ENCODE measurements around the gene SLC26A1. TPM values are rescaled to one million over a fixed set of nuclear protein-coding genes. Genes with fewer than 3 reads are reported as not detected.
"Not testable (repeated sequence)": the region's sequence is repeated elsewhere in the genome, so short reads cannot be mapped to it uniquely, and the experiment has no call there.

The SLC26A1 gene
- total RNA-seq, 4 donors from 2014 or later, result 1.7 to 4.1 (median 2.8) TPM

DNA sequence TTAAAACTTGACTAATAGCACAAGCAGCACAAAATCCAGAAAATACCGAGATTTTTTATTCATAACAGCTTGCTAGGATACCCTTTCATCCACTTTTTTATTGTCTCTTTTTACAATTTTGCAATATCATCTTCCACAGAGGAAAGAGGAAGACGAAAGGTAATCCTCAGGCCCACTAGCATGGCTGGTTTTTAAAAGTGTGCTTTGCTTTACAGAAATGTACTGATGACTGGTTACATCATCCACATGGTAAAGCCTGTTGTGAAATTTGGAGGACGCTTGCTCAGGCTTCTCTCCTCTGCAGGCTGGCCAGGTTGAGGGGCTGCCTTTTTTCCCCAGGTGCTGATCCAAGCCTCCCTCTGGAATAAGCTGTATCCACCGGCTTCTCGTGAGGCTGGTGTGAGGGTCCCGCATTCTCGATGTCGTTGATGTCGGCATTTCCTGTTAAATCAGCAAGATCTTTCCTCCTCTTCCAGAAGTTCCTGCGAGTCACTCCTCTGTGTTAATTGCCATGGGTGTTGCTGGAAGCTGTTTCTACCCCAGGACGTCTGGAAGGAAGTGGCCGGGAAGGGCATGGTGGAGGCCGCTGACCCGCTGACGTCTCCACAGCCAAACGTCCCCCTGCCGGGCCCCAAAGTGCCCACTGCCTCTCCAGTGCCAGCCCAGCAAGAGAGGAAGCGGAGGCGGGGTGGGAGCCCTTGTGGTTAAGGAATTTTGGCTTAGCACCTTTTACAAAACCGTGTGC lies 14.1 kb downstream of the SLC26A1 start:
- Histone ChIP-seq H3K4me1 (no peaks in the 10 kb centered on the region), H3K9me3 (no peaks in the 10 kb centered on the region), H3K4me3 (no peak overlapping the region), H3K36me3 (no peaks in the 10 kb centered on the region), H3K27ac (no peak overlapping the region), H3K27me3 (no peaks in the 10 kb centered on the region)
- 71 to 77% methylated on average over 3 to 20 of the region's 20 CpGs for WGBS, 2 donors (ENCODE audit: low coverage in 1 of 2)
- DNase-seq, result no peak
- in situ Hi-C loops (cut with MboI; ENCODE audit: low pct_ligation_motif_present in 1 of 4, low pct_unique_long_range_greater_than_20kb in 1 of 4, low sequenced_read_pairs in 3 of 4) (no loop called here), intact Hi-C loops (cut with DNase I; ENCODE audit: low total_unique reads) (no loop called here)
- no peak for TF ChIP-seq CTCF (IDR thresholded peaks at IDR 0.05)
- no peak for TF ChIP-seq EP300 (IDR thresholded peaks at IDR 0.05; ENCODE audit: low read depth)
- no peak for TF ChIP-seq POLR2AphosphoS5 (IDR thresholded peaks at IDR 0.05)
- no peak for TF ChIP-seq POLR2A (IDR thresholded peaks at IDR 0.05)

DNA sequence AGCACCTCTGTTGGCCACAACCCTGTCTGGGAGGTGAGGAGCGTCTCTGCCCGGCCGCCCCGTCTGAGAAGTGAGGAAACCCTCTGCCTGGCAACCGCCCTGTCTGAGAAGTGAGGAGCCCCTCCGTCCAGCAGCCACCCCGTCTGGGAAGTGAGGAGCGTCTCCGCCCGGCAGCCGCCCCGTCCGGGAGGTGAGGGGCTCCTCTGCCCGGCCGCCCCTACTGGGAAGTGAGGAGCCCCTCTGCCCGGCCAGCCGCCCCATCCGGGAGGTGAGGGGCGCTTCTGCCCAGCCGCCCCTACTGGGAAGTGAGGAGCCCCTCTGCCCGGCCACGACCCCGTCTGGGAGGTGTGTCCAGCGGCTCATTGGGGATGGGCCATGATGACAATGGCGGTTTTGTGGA lies 17.2 kb downstream of the SLC26A1 start:
- H3K36me3 ChIP-seq; H3K9me3 ChIP-seq; H3K27ac ChIP-seq; H3K4me3 ChIP-seq; in situ Hi-C loops (cut with MboI; ENCODE audit: low pct_ligation_motif_present in 1 of 4, low pct_unique_long_range_greater_than_20kb in 1 of 4, low sequenced_read_pairs in 3 of 4); DNase-seq; intact Hi-C loops (cut with DNase I; ENCODE audit: low total_unique reads); H3K27me3 ChIP-seq: not testable (repeated sequence)
- WGBS, 2 donors (ENCODE audit: low coverage in 1 of 2), result no CpG with 5 or more reads among the region's 25 CpGs
- peaks cover 11 to 25% (median 24%) of the 10 kb centered on the region in 4 donors for H3K4me1 ChIP-seq

DNA sequence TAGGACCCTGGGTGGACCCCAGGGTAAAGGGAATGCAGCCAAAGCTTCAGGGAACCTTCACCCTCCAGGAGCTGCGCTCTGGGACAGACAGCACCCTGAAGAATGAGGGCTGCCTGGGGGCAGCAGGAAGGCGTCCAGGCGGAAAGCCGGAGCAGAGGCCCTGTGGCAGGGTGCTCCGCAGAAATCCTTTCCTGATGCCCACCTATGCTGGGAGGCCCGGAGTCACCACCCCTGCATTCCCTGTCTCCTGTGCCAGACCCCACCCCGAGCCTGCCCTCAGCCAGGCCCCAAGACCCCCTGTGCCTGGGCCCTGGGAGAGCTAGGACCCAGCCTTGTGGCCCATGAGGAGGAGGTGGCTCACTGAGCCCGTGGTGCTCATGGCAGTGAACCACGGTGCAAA lies 18.5 kb downstream of the SLC26A1 start:
- H3K27ac ChIP-seq, result no peak overlapping the region
- no peaks in the 10 kb centered on the region for H3K9me3 ChIP-seq
- peaks cover 11 to 37% (median 34%) of the 10 kb centered on the region in 4 donors for H3K4me1 ChIP-seq
- H3K27me3 ChIP-seq, result no peaks in the 10 kb centered on the region
- TF ChIP-seq EP300 (IDR thresholded peaks at IDR 0.05; ENCODE audit: low read depth), result no peak
- TF ChIP-seq POLR2AphosphoS5 (IDR thresholded peaks at IDR 0.05), result no peak
- TF ChIP-seq CTCF (IDR thresholded peaks at IDR 0.05), result no peak
- TF ChIP-seq POLR2A (IDR thresholded peaks at IDR 0.05), result no peak
- H3K4me3 ChIP-seq, result no peak overlapping the region
- WGBS, 2 donors (ENCODE audit: low coverage in 1 of 2), result 88 to 99% methylated on average over 2 to 9 of the region's 9 CpGs
- no peak for DNase-seq
- in situ Hi-C loops (cut with MboI; ENCODE audit: low pct_ligation_motif_present in 1 of 4, low pct_unique_long_range_greater_than_20kb in 1 of 4, low sequenced_read_pairs in 3 of 4) (no loop called here), intact Hi-C loops (cut with DNase I; ENCODE audit: low total_unique reads) (no loop called here)
- no peaks in the 10 kb centered on the region for H3K36me3 ChIP-seq

DNA sequence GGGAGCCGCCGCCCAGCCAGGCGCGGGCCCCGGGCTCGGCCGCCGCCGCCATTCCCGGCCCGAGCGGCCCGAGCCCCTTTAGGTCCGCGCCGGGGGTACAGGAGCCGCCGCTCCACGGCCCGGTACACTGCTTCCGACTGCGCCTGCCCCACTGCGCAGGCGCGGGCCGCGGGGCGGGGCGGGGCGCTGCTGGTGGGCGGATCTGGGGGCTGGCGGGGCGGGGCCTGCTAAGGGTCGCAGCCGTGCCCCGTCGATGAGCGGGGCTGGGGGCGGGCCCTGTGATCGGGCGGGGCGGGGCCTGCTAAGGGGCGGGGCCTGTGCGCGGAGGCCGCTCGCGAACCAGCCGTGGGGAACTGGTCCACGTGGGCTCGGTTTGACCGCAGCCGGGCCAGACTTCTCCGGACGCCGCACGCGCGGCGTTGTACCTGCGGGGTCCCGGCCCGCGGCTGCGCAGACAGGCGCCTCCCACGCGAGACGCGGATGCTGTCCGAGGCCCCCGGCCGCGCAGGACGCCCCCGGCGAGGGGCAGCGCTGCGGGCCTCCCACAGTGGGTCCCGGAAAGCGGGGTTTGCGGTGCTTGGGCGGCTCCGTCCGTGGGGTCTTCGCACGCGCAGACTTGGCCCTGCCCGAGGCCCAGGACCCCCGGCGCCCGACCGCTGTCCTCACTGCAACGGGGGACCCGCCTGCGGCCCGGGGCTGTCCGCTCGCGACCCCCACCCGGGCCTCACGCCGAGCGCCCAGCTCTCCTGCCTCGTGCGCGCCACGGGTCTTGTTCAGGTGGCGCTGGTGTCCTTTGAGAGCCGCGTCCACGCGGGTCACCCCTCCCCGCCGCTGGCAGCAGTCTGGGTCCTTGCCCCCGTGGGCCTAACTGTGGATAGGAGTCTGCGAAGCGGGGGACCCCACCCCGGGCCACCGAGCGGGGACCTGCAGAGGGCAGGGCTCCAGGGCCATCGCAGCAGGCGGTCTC lies 19.5 kb downstream of the SLC26A1 start, which contains the start of gene DGKQ:
Gene DGKQ (minus strand): TSS at position 139 of the 967 bp plus-strand sequence. CDS start 87 bp downstream, at position 52.
- Histone ChIP-seq H3K27ac (peak within 1 kb of the TSS; percentile 82 to 89 (median 87)), H3K4me3 (peak within 1 kb of the TSS; percentile 47 to 78 (median 68)), H3K9me3 (no peaks in the 10 kb centered on the region), H3K36me3 (no peaks in the 10 kb centered on the region), H3K4me1 (peaks cover 11 to 43% (median 34%) of the 10 kb centered on the region in 4 donors), H3K27me3 (no peaks in the 10 kb centered on the region)
- intact Hi-C loops (cut with DNase I; ENCODE audit: low total_unique reads) (no loop called here), in situ Hi-C loops (cut with MboI; ENCODE audit: low pct_ligation_motif_present in 1 of 4, low pct_unique_long_range_greater_than_20kb in 1 of 4, low sequenced_read_pairs in 3 of 4) (no loop called here)
- WGBS, 2 donors (ENCODE audit: low coverage in 1 of 2), result 62% methylated on average over 57 of the region's 123 CpGs; no CpG with 5 or more reads in 1 of the 2 donors
- TF ChIP-seq EP300 (IDR thresholded peaks at IDR 0.05; ENCODE audit: low read depth) (no peak), POLR2A (IDR thresholded peaks at IDR 0.05) (no peak), POLR2AphosphoS5 (IDR thresholded peaks at IDR 0.05) (peak; percentile 60 to 70 (median 64))
- DNase-seq, result peak; percentile 91

Data from transverse colon (tissue), 4 donors.